ENCODE results near the gene VPS26C. TPM values are rescaled to one million over a fixed set of nuclear protein-coding genes. Genes with fewer than 3 reads are reported as not detected.
A peak's percentile ranks its signal among the peaks of the same experiment; 100 is the strongest.

Gene VPS26C
- total and polyA plus RNA-seq, 2 of the 13 experiments (the other 11 are each of a cell fraction or from before 2014, with no cell fraction given), result 30.3 to 39.7 TPM

GRCh38 chr21:37204580-37204979, 62.6 kb downstream of the VPS26C start:
- H3K79me2 ChIP-seq (ENCODE audit: insufficient read depth, low read length), result no peaks in the 10 kb centered on the region
- ATAC-seq, result no peak

GRCh38 chr21:37202221-37203110, 64.7 kb downstream of the VPS26C start:
- DNase-seq (ENCODE audit: low spot score) (no peak), ATAC-seq (no peak), FAIRE-seq (no peak)
- H3K4me3 ChIP-seq (replicated peaks in 1 of 3; ENCODE audit: insufficient read depth in 1 of 3, low read depth in 2 of 3, low read length in 3 of 3), result no peak overlapping the region
- BruUV-seq (replicated peaks), result TSS peak; percentile 22
- WGBS (ENCODE audit: low lambda C conversion rate), result 94% methylated on average over 14 of the region's 14 CpGs
- CTCF ChIA-PET (ENCODE audit: low intra/inter-chr PET ratio, low total read pairs), result no interaction called here
- H3K27ac ChIP-seq (ENCODE audit: extremely low read length, insufficient read depth, low read length), result no peak overlapping the region
- TF ChIP-seq CENPX (CRISPR knock-in tag; IDR thresholded peaks at IDR 0.05), result no peak
- TF ChIP-seq ZFP82 (CRISPR knock-in tag; IDR thresholded peaks at IDR 0.05; ENCODE audit: borderline replicate concordance), result no peak
- TF ChIP-seq SOX5 (CRISPR knock-in tag; IDR thresholded peaks at IDR 0.05; ENCODE audit: borderline replicate concordance), result no peak
- no peaks in the 10 kb centered on the region for H3K27me3 ChIP-seq (ENCODE audit: control insufficient read depth in 1 of 2, insufficient read depth in 2 of 2, low read length in 2 of 2)
- H3K4me2 ChIP-seq (ENCODE audit: low read depth, low read length), result no peak overlapping the region
- H4K20me1 ChIP-seq (ENCODE audit: insufficient read depth, low read length), result no peaks in the 10 kb centered on the region
- H3K9ac ChIP-seq (ENCODE audit: insufficient read depth, low read depth, low read length), result no peak overlapping the region
- H3K9me3 ChIP-seq (ENCODE audit: low read length), result no peaks in the 10 kb centered on the region
- intact Hi-C loops (cut with micrococcal nuclease; ENCODE audit: unreplicated experiment) (no loop called here), in situ Hi-C loops (cut with HindIII; ENCODE audit: extremely low pct_ligation_motif_present, low pct_unique_long_range_greater_than_20kb) (no loop called here)
- peaks cover 24% of the 10 kb centered on the region for H3K4me1 ChIP-seq (ENCODE audit: insufficient read depth, low read length)
- peaks cover 23 to 50% of the 10 kb centered on the region in 2 experiments for H3K36me3 ChIP-seq (replicated peaks in 1 of 2; ENCODE audit: control insufficient read depth in 1 of 2, insufficient read depth in 2 of 2, low read length in 2 of 2)
- POLR2A ChIA-PET, result no interaction called here
- H2AFZ ChIP-seq (ENCODE audit: low read length), result no peak overlapping the region
- H3K79me2 ChIP-seq (ENCODE audit: insufficient read depth, low read length), result no peaks in the 10 kb centered on the region

More at GRCh38 chr21:37204580-37204979, 62.6 kb downstream of the VPS26C start:
- ChIA-PET CTCF (ENCODE audit: low intra/inter-chr PET ratio, low total read pairs) (no interaction called here), POLR2A (no interaction called here)
- Histone ChIP-seq H3K27me3 (ENCODE audit: control insufficient read depth in 1 of 2, insufficient read depth in 2 of 2, low read length in 2 of 2) (no peaks in the 10 kb centered on the region), H3K4me3 (replicated peaks in 1 of 3; ENCODE audit: insufficient read depth in 1 of 3, low read depth in 2 of 3, low read length in 3 of 3) (no peak overlapping the region), H3K4me1 (ENCODE audit: insufficient read depth, low read length) (peaks cover 45% of the 10 kb centered on the region), H3K9me3 (ENCODE audit: low read length) (no peaks in the 10 kb centered on the region), H2AFZ (ENCODE audit: low read length) (no peak overlapping the region), H3K9ac (ENCODE audit: insufficient read depth, low read depth, low read length) (no peak overlapping the region), H4K20me1 (ENCODE audit: insufficient read depth, low read length) (no peaks in the 10 kb centered on the region), H3K4me2 (ENCODE audit: low read depth, low read length) (no peak overlapping the region), H3K36me3 (replicated peaks in 1 of 2; ENCODE audit: control insufficient read depth in 1 of 2, insufficient read depth in 2 of 2, low read length in 2 of 2) (peaks cover 14 to 32% of the 10 kb centered on the region in 2 experiments), H3K27ac (ENCODE audit: extremely low read length, insufficient read depth, low read length) (no peak overlapping the region)
- WGBS (ENCODE audit: low lambda C conversion rate), result 89% methylated on average over 7 of the region's 7 CpGs
- intact Hi-C loops (cut with micrococcal nuclease; ENCODE audit: unreplicated experiment), result no loop called here
- TF ChIP-seq ZNF549 (CRISPR knock-in tag; IDR thresholded peaks at IDR 0.05), result no peak
- TF ChIP-seq ZNF282 (IDR thresholded peaks at IDR 0.05; ENCODE audit: partially characterized antibody), result no peak
- TF ChIP-seq SIX4 (CRISPR knock-in tag; IDR thresholded peaks at IDR 0.05), result no peak
- no peak for TF ChIP-seq ZNF547 (CRISPR knock-in tag; IDR thresholded peaks at IDR 0.05)
- no peak for TF ChIP-seq ZNF430 (CRISPR knock-in tag; IDR thresholded peaks at IDR 0.05)
- TF ChIP-seq ZNF619 (CRISPR knock-in tag; IDR thresholded peaks at IDR 0.05), result no peak
- TF ChIP-seq ARNT2 (CRISPR knock-in tag; IDR thresholded peaks at IDR 0.05; ENCODE audit: low read depth), result no peak
- no peak for TF ChIP-seq ZNF256 (CRISPR knock-in tag; conservative IDR thresholded peaks at IDR 0.05)
- TF ChIP-seq NFE2 (CRISPR knock-in tag; IDR thresholded peaks at IDR 0.05), result no peak
- no peak for TF ChIP-seq TBP (CRISPR knock-in tag; IDR thresholded peaks at IDR 0.05)
- no peak for TF ChIP-seq ZNF629 (CRISPR knock-in tag; conservative IDR thresholded peaks at IDR 0.05)
- TF ChIP-seq ZNF160 (CRISPR knock-in tag; IDR thresholded peaks at IDR 0.05), result no peak
- TF ChIP-seq KAT7 (CRISPR knock-in tag; IDR thresholded peaks at IDR 0.05; ENCODE audit: borderline replicate concordance), result no peak
- DNase-seq (ENCODE audit: low spot score), result no peak
- in situ Hi-C loops (cut with HindIII; ENCODE audit: extremely low pct_ligation_motif_present, low pct_unique_long_range_greater_than_20kb), result no loop called here
- FAIRE-seq, result no peak
- no TSS peak for BruUV-seq (replicated peaks)

Data from HepG2 (cell line).